Heart right ventricle (tissue), 16 donors: ENCODE measurements around the gene ETV2. TPM values are rescaled to one million over a fixed set of nuclear protein-coding genes. Genes with fewer than 3 reads are reported as not detected.

Experiments used
- ATAC-seq, 8 donors: fragments of 200-7000 bp; cut with Tn5 transposase; one replicate each; pipeline ENCODE4 v1.9.1; 2020; ENCODE audit warnings: mild to moderate bottlenecking in 8 of 8, moderate library complexity in 8 of 8, moderate number of reproducible peaks in 1 of 8
- DNase-seq, 2 donors: peaks; one replicate each; pipeline ENCODE4 v3.0.0-alpha.2; 2020
- H3K27ac ChIP-seq, 10 donors: fragments of 200-600 bp; sonication (generic) in 2 of 10; one replicate each; pipeline versions ENCODE4 v1.5.0 to v1.8.0; 2020 to 2022; ENCODE audit warnings: mild to moderate bottlenecking in 3 of 10
- H3K27me3 ChIP-seq, 7 donors: fragments of 200-600 bp; one replicate each; pipeline ENCODE4 v1.8.0; 2021 to 2022; ENCODE audit warnings: mild to moderate bottlenecking in 2 of 7
- H3K36me3 ChIP-seq, 9 donors: fragments of 200-600 bp; sonication (generic) in 1 of 9; one replicate each; pipeline versions ENCODE4 v1.5.0 to v1.8.0; 2020 to 2022; ENCODE audit warnings: mild to moderate bottlenecking in 2 of 9
- H3K4me1 ChIP-seq, 9 donors: fragments of 200-600 bp; sonication (generic) in 1 of 9; one replicate each; pipeline versions ENCODE4 v1.5.0 to v1.8.0; 2020 to 2022; ENCODE audit warnings: mild to moderate bottlenecking in 4 of 9
- H3K4me3 ChIP-seq, 10 donors: fragments of 200-600 bp; sonication (generic) in 2 of 10; one replicate each; pipeline versions ENCODE4 v1.5.0 to v1.8.0; 2020 to 2022; ENCODE audit warnings: mild to moderate bottlenecking in 7 of 10, moderate library complexity in 2 of 10
- H3K9me3 ChIP-seq, 11 donors: fragments of 200-600 bp in 10 of 11; sonication (generic) in 2 of 11; one replicate each; pipeline versions ENCODE4 v1.5.0 to v1.8.0; 2013 to 2022; ENCODE audit warnings: mild to moderate bottlenecking in 2 of 11, control low read depth in 1 of 11, moderate library complexity in 1 of 11
- CTCF ChIP-seq, 9 donors: fragments of 200-600 bp; sonication (generic) in 2 of 9; IDR thresholded peaks; one replicate each; pipeline versions ENCODE4 v1.5.0 to v1.8.0; 2021 to 2022; ENCODE audit warnings: antibody characterized with exemption in 9 of 9, mild to moderate bottlenecking in 5 of 9, moderate library complexity in 1 of 9
- WGBS, 2 donors: extraction: QIAGEN DNeasy Blood & Tissue Kit; methylation state at CpG; one replicate each; pipeline ENCODE4 v1.1.7; 2013; ENCODE audit warnings: inconsistent platforms in 1 of 2; 5-methylcytosine and 5-hydroxymethylcytosine counted together
- intact Hi-C, 10 donors: fragments of 100-400 bp; cut with DNase I; formaldehyde crosslinking; loops; one replicate each; pipeline versions ENCODE4 v1.11.1 to v1.14.2; 2022
- polyA plus RNA-seq, 2 donors: library from polyadenylated mRNA; stranded (reverse); fragments of 200-250 nt; gene quantifications; one replicate each; pipeline ENCODE4 v1.2.3, GENCODE V29; 2013
- total RNA-seq, 10 donors: library from RNA; stranded (reverse); fragmentation: NEBNext Ultra II Directional in 3 of 10; extraction: Animal tissue kit (Norgen Biotek cat#: 25700) in 3 of 10; gene quantifications; one replicate each; pipeline versions ENCODE4 v1.2.1 to v1.2.4, GENCODE V29; 2021 to 2023
- donor health status: Arrhythmogenic right ventricular cardiomyopathy.
- donor health status: ischemic (EF 13 %, LVEDD 7.1; RV severe dilation, severe dysfunction).
- donor health status: healthy with polysubstance abuse.
- donor health status: DM: no; HTN: yes; CAD: no.
- donor health status: DM: no; HTN: no; CAD: no.
- donor health status: ischemic (EF 25% LVEDD 6.9; RV normal size, moderate dysfunction).
- donor health status: ischemic (EF 25% LVEDD 5.7; RV mildly dilated, moderate dysfunction).
- donor health status: healthy.
- donor health status: DM: yes; HTN: yes; CAD: no.
- donor health status: Ischemic cardiomyopathy.
- donor health status: ischemic (EF 35%, LVEDD 5.7; RV mildly dilated, moderate dysfunction).
- donor health status: nonischemic (EF 11% LVEDD 7.7; RV severe dilation, severe dysfunction).
- donor health status: DM: yes; HTN: yes; CAD: no.
- donor health status: PGD.
- donor health status: ischemic (EF 29% LVEDD 5.4; RV normal size, mild dysfunction).
- donor health status: nonischemic (EF 23%, LVEDD 6.1; RV moderate dilation, normal function).

The ETV2 gene
- total and polyA plus RNA-seq, 12 donors, result 0.26 to 1.5 (median 0.41) TPM; not detected in 6

- Histone ChIP-seq H3K27ac (no peak overlapping the region), H3K4me3 (no peak overlapping the region), H3K27me3 (no peaks in the 10 kb centered on the region), H3K9me3 (no peaks in the 10 kb centered on the region), H3K36me3 (peaks cover 8 to 69% (median 54%) of the 10 kb centered on the region in 9 donors), H3K4me1 (peaks cover 0 to 6% (median 0%) of the 10 kb centered on the region in 9 donors)
- 64 to 92% methylated on average over 3 of the region's 3 CpGs for WGBS, 2 donors
- ATAC-seq, result no peak
- no peak for DNase-seq
- no peak for TF ChIP-seq CTCF (IDR thresholded peaks at IDR 0.05)
- intact Hi-C loops, result no loop called here
Measured at GRCh38 chr19:35636651-35637050, 4.9 kb upstream of the ETV2 start.

DNA sequence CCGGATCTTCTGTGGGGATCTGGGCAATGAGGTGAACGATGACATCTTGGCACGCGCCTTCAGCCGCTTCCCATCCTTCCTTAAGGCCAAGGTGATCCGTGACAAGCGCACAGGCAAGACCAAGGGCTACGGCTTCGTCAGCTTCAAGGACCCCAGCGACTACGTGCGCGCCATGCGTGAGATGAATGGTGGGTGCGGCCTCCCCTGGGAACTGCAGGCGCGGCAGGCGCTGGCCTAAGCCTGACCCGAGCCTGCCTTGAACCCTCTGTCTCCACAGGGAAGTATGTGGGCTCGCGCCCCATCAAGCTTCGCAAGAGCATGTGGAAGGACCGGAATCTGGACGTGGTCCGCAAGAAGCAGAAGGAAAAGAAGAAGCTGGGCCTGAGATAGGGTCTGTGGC, 4.4 kb upstream of the ETV2 start:
- Histone ChIP-seq H3K4me1 (peaks cover 0 to 11% (median 0%) of the 10 kb centered on the region in 9 donors), H3K36me3 (peaks cover 6 to 64% (median 52%) of the 10 kb centered on the region in 9 donors), H3K27me3 (no peaks in the 10 kb centered on the region), H3K4me3 (no peak overlapping the region), H3K9me3 (no peaks in the 10 kb centered on the region), H3K27ac (no peak overlapping the region)
- WGBS, 2 donors, result 90 to 95% methylated on average over 25 of the region's 25 CpGs
- no peak for ATAC-seq
- intact Hi-C loops, result no loop called here
- no peak for DNase-seq
- no peak for TF ChIP-seq CTCF (IDR thresholded peaks at IDR 0.05)

- DNase-seq (no peak), ATAC-seq (no peak)
- no peak for TF ChIP-seq CTCF (IDR thresholded peaks at IDR 0.05)
- Histone ChIP-seq H3K27ac (no peak overlapping the region), H3K36me3 (peaks cover 0 to 43% (median 40%) of the 10 kb centered on the region in 9 donors), H3K4me3 (no peak overlapping the region), H3K9me3 (no peaks in the 10 kb centered on the region), H3K4me1 (peaks cover 0 to 31% (median 11%) of the 10 kb centered on the region in 9 donors), H3K27me3 (no peaks in the 10 kb centered on the region)
- intact Hi-C loops, result no loop called here
- 48 to 57% methylated on average over 6 of the region's 6 CpGs for WGBS, 2 donors
Measured at GRCh38 chr19:35639321-35639639, 2.3 kb upstream of the ETV2 start.

DNA sequence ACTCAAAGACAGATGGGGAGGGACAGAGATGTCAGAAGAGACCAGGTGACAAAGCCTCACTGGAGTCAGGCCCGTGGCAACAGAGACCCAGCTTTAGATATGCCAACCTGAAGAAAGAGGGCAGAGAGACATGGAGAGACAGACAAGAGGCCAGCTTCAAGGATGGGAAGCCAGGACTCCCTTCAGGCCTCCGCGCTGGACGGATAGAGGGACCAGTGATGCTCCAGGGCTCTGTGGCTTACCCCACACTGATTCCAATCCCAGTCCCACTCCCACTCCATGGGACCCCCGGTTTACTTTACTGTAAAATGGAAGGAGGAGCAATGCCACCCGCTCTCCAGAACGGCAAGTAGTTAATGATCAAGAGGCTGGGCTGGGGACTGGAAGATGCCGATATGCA, 1.7 kb upstream of the ETV2 start:
- Histone ChIP-seq H3K27me3 (no peaks in the 10 kb centered on the region), H3K27ac (no peak overlapping the region), H3K4me1 (peaks cover 4 to 35% (median 17%) of the 10 kb centered on the region in 9 donors), H3K9me3 (no peaks in the 10 kb centered on the region), H3K36me3 (peaks cover 0 to 37% (median 34%) of the 10 kb centered on the region in 9 donors), H3K4me3 (no peak overlapping the region)
- DNase-seq (no peak), ATAC-seq (no peak)
- intact Hi-C loops, result loop anchor here in 3 of 10 donors (5.0 to 10.0 kb wide), 2 partner anchors 93 to 95 kb away; partner anchors contain the start of gene TMEM147 (in 3 of the 3)
- WGBS, 2 donors, result 86 to 89% methylated on average over 8 of the region's 8 CpGs
- TF ChIP-seq CTCF (IDR thresholded peaks at IDR 0.05), result no peak
